Measurements from ENCODE around the gene CEP131. TPM values are rescaled to one million over a fixed set of nuclear protein-coding genes. Genes with fewer than 3 reads are reported as not detected.

CEP131 gene
- total and polyA plus RNA-seq, 2 of the 8 experiments (the other 6 are each of a cell fraction or from before 2014, with no cell fraction given) = 5.9 to 23.2 TPM

DNA sequence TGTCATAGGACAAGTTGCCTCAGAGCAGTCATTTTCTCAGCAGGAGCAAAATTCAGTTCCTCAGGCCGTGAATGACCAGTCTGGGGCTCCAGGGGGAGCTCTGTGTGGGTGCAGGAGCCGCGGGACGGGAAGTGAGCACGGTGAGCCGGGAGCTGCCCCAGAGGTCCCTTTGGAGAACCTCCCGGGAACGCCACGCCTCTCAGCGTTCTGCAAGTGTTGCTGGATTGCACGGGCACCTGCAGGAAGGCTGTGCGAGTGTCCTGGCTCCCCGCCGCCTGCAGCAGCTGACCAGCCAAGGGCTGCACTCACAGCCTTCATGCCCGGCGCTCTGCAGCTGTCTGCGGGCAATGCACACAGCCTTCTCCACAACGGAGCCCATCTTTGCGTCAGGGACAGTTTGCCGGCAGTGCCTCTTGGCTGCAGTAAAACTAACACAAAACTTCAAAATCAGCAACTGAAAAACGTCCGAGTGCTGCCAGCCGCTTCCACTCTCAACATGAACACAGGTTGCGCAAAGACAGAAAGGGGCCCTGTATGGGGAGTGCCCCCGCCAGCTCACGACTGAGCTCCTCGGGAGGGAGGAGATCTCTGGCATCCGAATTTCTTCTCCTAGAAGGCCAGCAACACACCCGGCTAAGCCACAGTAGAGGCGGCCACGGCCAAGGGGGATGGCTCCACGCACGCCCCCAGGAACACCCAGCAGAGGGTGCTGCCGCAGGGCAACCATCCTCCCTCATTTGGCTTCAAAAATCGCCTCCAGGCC is 32.4 kb upstream of the CEP131 start (continued):
- TF ChIP-seq POU5F1 (IDR thresholded peaks at IDR 0.05; ENCODE audit: low read depth, low read length) (no peak), FOSL1 (IDR thresholded peaks at IDR 0.05; ENCODE audit: insufficient read depth, low read depth, low read length) (no peak), RAD21 (IDR thresholded peaks at IDR 0.05 in 1 of 2, conservative IDR thresholded peaks at IDR 0.05 in 1 of 2; ENCODE audit: low read depth in 2 of 2, low read length in 2 of 2) (peak; percentile 29 to 45; a peak in 3 of 4 replicates), RFX5 (IDR thresholded peaks at IDR 0.05; ENCODE audit: borderline replicate concordance, low read depth, low read length) (no peak), HDAC6 (IDR thresholded peaks at IDR 0.05; ENCODE audit: low read depth, low read length) (no peak)
- TF ChIP-seq, protein P1, sequence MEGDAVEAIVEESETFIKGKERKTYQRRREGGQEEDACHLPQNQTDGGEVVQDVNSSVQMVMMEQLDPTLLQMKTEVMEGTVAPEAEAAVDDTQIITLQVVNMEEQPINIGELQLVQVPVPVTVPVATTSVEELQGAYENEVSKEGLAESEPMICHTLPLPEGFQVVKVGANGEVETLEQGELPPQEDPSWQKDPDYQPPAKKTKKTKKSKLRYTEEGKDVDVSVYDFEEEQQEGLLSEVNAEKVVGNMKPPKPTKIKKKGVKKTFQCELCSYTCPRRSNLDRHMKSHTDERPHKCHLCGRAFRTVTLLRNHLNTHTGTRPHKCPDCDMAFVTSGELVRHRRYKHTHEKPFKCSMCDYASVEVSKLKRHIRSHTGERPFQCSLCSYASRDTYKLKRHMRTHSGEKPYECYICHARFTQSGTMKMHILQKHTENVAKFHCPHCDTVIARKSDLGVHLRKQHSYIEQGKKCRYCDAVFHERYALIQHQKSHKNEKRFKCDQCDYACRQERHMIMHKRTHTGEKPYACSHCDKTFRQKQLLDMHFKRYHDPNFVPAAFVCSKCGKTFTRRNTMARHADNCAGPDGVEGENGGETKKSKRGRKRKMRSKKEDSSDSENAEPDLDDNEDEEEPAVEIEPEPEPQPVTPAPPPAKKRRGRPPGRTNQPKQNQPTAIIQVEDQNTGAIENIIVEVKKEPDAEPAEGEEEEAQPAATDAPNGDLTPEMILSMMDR (IDR thresholded peaks at IDR 0.05; ENCODE audit: control extremely low read depth in 1 of 3, insufficient read depth in 1 of 3, low read depth in 1 of 3, low read length in 3 of 3) = peak; percentile 46 to 59 (median 52)

Data from H1 (cell line).